Activated T-cell treated with anti-CD3 and anti-CD28 coated beads, Interleukin-2, amount 50 U/mL, for 72 hours (primary cell): ENCODE results near the gene SRGAP3. TPM values are rescaled to one million over a fixed set of nuclear protein-coding genes. Genes with fewer than 3 reads are reported as not detected.

ENCODE experiments used
- ATAC-seq, 2 donors: fragments of 150-1000 bp; cut with Tn5 transposase; replicated peaks in 1 of 2; 2 replicates each; pipeline ENCODE4 v1.10.0; 2021; ENCODE audit warnings: moderate library complexity in 2 of 2, mild to moderate bottlenecking in 1 of 2
- DNase-seq, 2 donors: peaks; one replicate each; pipeline ENCODE4 v3.0.0; 2021 to 2022; ENCODE audit warnings: mixed read lengths in 1 of 2
- H3K27ac Mint-ChIP-seq: one replicate; pipeline ENCODE4 v1.8.0; 2022; ENCODE audit warnings: mild to moderate bottlenecking, moderate library complexity, mixed read lengths
- H3K27me3 Mint-ChIP-seq: one replicate; pipeline ENCODE4 v1.8.0; 2022; ENCODE audit warnings: low read depth, mixed read lengths
- H3K36me3 Mint-ChIP-seq, 2 donors: one replicate each; pipeline ENCODE4 v1.8.0; 2022; ENCODE audit warnings: mixed read lengths in 2 of 2, mild to moderate bottlenecking in 1 of 2; ENCODE audit not compliant: insufficient read depth in 2 of 2
- H3K4me1 Mint-ChIP-seq: one replicate; pipeline ENCODE4 v1.8.0; 2022; ENCODE audit warnings: low read depth, mixed read lengths
- H3K4me3 Mint-ChIP-seq, 2 donors: one replicate each; pipeline ENCODE4 v1.8.0; 2022; ENCODE audit warnings: mild to moderate bottlenecking in 2 of 2, mixed read lengths in 2 of 2, moderate library complexity in 2 of 2
- H3K9me3 Mint-ChIP-seq, 2 donors: one replicate each; pipeline ENCODE4 v1.8.0; 2022; ENCODE audit warnings: mixed read lengths in 2 of 2
- total RNA-seq, 2 donors: library from RNA; stranded (reverse); gene quantifications; one replicate each; pipeline ENCODE4 v1.2.3, GENCODE V29; 2022

The SRGAP3 gene
- total RNA-seq, 2 donors from 2014 or later, result 2.8 to 3.0 TPM

GRCh38 chr3:8979262-8979661 is 270.2 kb downstream of the SRGAP3 start:
- ATAC-seq, result no peak
- no peak overlapping the region for H3K27ac Mint-ChIP-seq
- H3K27me3 Mint-ChIP-seq, result no peaks in the 10 kb centered on the region
- no peaks in the 10 kb centered on the region for H3K4me1 Mint-ChIP-seq
- H3K9me3 Mint-ChIP-seq, result peaks cover 0 to 3% of the 10 kb centered on the region in 2 donors
- no peaks in the 10 kb centered on the region for H3K36me3 Mint-ChIP-seq
- no peak for DNase-seq
- H3K4me3 Mint-ChIP-seq, result no peak overlapping the region

GRCh38 chr3:8978551-8978950 is 270.9 kb downstream of the SRGAP3 start:
- H3K4me3 Mint-ChIP-seq, result no peak overlapping the region
- no peak overlapping the region for H3K27ac Mint-ChIP-seq
- no peaks in the 10 kb centered on the region for H3K4me1 Mint-ChIP-seq
- H3K36me3 Mint-ChIP-seq, result no peaks in the 10 kb centered on the region
- ATAC-seq (no peak), DNase-seq (no peak)
- no peaks in the 10 kb centered on the region for H3K27me3 Mint-ChIP-seq
- H3K9me3 Mint-ChIP-seq, result peaks cover 0 to 3% of the 10 kb centered on the region in 2 donors

- H3K27me3 Mint-ChIP-seq, result no peaks in the 10 kb centered on the region
- no peaks in the 10 kb centered on the region for H3K36me3 Mint-ChIP-seq
- H3K4me3 Mint-ChIP-seq, result no peak overlapping the region
- ATAC-seq (no peak), DNase-seq (no peak)
- H3K27ac Mint-ChIP-seq, result no peak overlapping the region
- peaks cover 0 to 3% of the 10 kb centered on the region in 2 donors for H3K9me3 Mint-ChIP-seq
- no peaks in the 10 kb centered on the region for H3K4me1 Mint-ChIP-seq
Observed at GRCh38 chr3:8976540-8977182, 272.8 kb downstream of the SRGAP3 start.

- no peak overlapping the region for H3K27ac Mint-ChIP-seq
- no peak overlapping the region for H3K4me3 Mint-ChIP-seq
- ATAC-seq, result no peak
- H3K27me3 Mint-ChIP-seq, result no peaks in the 10 kb centered on the region
- H3K36me3 Mint-ChIP-seq, result no peaks in the 10 kb centered on the region
- peaks cover 6% of the 10 kb centered on the region for H3K4me1 Mint-ChIP-seq
- peaks cover 0 to 3% of the 10 kb centered on the region in 2 donors for H3K9me3 Mint-ChIP-seq
- no peak for DNase-seq
Observed at GRCh38 chr3:8975081-8976020, 274.1 kb downstream of the SRGAP3 start.

- peaks cover 0 to 3% of the 10 kb centered on the region in 2 donors for H3K9me3 Mint-ChIP-seq
- no peak overlapping the region for H3K27ac Mint-ChIP-seq
- H3K4me1 Mint-ChIP-seq, result peaks cover 6% of the 10 kb centered on the region
- H3K4me3 Mint-ChIP-seq, result no peak overlapping the region
- no peaks in the 10 kb centered on the region for H3K27me3 Mint-ChIP-seq
- DNase-seq (no peak), ATAC-seq (no peak)
- no peaks in the 10 kb centered on the region for H3K36me3 Mint-ChIP-seq
Observed at GRCh38 chr3:8974458-8974857, 275.0 kb downstream of the SRGAP3 start.

- peaks cover 6% of the 10 kb centered on the region for H3K4me1 Mint-ChIP-seq
- H3K4me3 Mint-ChIP-seq, result no peak overlapping the region
- no peak overlapping the region for H3K27ac Mint-ChIP-seq
- ATAC-seq (no peak), DNase-seq (no peak)
- H3K36me3 Mint-ChIP-seq, result no peaks in the 10 kb centered on the region
- peaks cover 10% of the 10 kb centered on the region for H3K27me3 Mint-ChIP-seq
- H3K9me3 Mint-ChIP-seq, result no peaks in the 10 kb centered on the region
Observed at GRCh38 chr3:8972639-8973038, 276.8 kb downstream of the SRGAP3 start.

GRCh38 chr3:8970971-8971589 is 278.4 kb downstream of the SRGAP3 start:
- Mint-ChIP-seq H3K27me3 (peaks cover 10% of the 10 kb centered on the region), H3K27ac (no peak overlapping the region), H3K9me3 (no peaks in the 10 kb centered on the region), H3K36me3 (no peaks in the 10 kb centered on the region), H3K4me3 (peak overlapping the region in 1 of 2 donors; percentile 24), H3K4me1 (peaks cover 6% of the 10 kb centered on the region)
- ATAC-seq (peak; percentile 62 to 77), DNase-seq (peak; percentile 69 to 77)

- Mint-ChIP-seq H3K36me3 (no peaks in the 10 kb centered on the region), H3K27ac (no peak overlapping the region), H3K9me3 (no peaks in the 10 kb centered on the region), H3K27me3 (peaks cover 10% of the 10 kb centered on the region), H3K4me3 (no peak overlapping the region), H3K4me1 (peaks cover 6% of the 10 kb centered on the region)
- no peak for ATAC-seq
- no peak for DNase-seq
Observed at GRCh38 chr3:8969241-8969640, 280.2 kb downstream of the SRGAP3 start.

- peaks cover 10% of the 10 kb centered on the region for H3K27me3 Mint-ChIP-seq
- no peaks in the 10 kb centered on the region for H3K9me3 Mint-ChIP-seq
- peaks cover 9% of the 10 kb centered on the region for H3K4me1 Mint-ChIP-seq
- H3K27ac Mint-ChIP-seq, result no peak overlapping the region
- no peak for ATAC-seq
- H3K36me3 Mint-ChIP-seq, result no peaks in the 10 kb centered on the region
- H3K4me3 Mint-ChIP-seq, result no peak overlapping the region
- no peak for DNase-seq
Observed at GRCh38 chr3:8968375-8968882, 281.0 kb downstream of the SRGAP3 start.

- Mint-ChIP-seq H3K4me3 (no peak overlapping the region), H3K9me3 (no peaks in the 10 kb centered on the region), H3K36me3 (peaks cover 0 to 1% of the 10 kb centered on the region in 2 donors), H3K27me3 (peaks cover 10% of the 10 kb centered on the region), H3K27ac (no peak overlapping the region), H3K4me1 (peaks cover 16% of the 10 kb centered on the region)
- no peak for DNase-seq
- ATAC-seq, result no peak
Observed at GRCh38 chr3:8967553-8967952, 281.9 kb downstream of the SRGAP3 start.

- Mint-ChIP-seq H3K4me1 (peaks cover 23% of the 10 kb centered on the region), H3K27me3 (peaks cover 10% of the 10 kb centered on the region), H3K27ac (no peak overlapping the region), H3K9me3 (no peaks in the 10 kb centered on the region), H3K36me3 (peaks cover 0 to 1% of the 10 kb centered on the region in 2 donors), H3K4me3 (no peak overlapping the region)
- DNase-seq (no peak), ATAC-seq (no peak)
Observed at GRCh38 chr3:8966820-8967348, 282.6 kb downstream of the SRGAP3 start.

GRCh38 chr3:8966150-8966819 is 283.2 kb downstream of the SRGAP3 start:
- DNase-seq, result no peak
- H3K36me3 Mint-ChIP-seq, result peaks cover 0 to 1% of the 10 kb centered on the region in 2 donors
- H3K27me3 Mint-ChIP-seq, result peaks cover 10% of the 10 kb centered on the region
- no peaks in the 10 kb centered on the region for H3K9me3 Mint-ChIP-seq
- no peak overlapping the region for H3K27ac Mint-ChIP-seq
- no peak overlapping the region for H3K4me3 Mint-ChIP-seq
- ATAC-seq, result no peak
- peaks cover 26% of the 10 kb centered on the region for H3K4me1 Mint-ChIP-seq
